ENCODE measurements around the gene TSC1.

GRCh38 chr9:132880324-132880661, 64.1 kb downstream of the TSC1 start:
- TF ChIP-seq EZH2phosphoT487 (IDR thresholded peaks at IDR 0.05; ENCODE audit: insufficient read depth, low read depth) (no peak), EZH2 (IDR thresholded peaks at IDR 0.05; ENCODE audit: insufficient read depth, poor library complexity, severe bottlenecking) (no peak)

All from GM23248 (cell line).